ENCODE data around the gene RAI1. TPM values are rescaled to one million over a fixed set of nuclear protein-coding genes. Genes with fewer than 3 reads are reported as not detected.
"Not testable (repeated sequence)": the region's sequence is repeated elsewhere in the genome, so short reads cannot be mapped to it uniquely, and the experiment has no call there.

RAI1 gene
- polyA plus RNA-seq, 2 of the 4 experiments (the other 2 are of a cell fraction): 3.5 to 23.8 TPM

GRCh38 chr17:17645148-17645547, 36.1 kb upstream of the RAI1 start:
- Histone ChIP-seq H3K9me3 (peaks cover 23% of the 10 kb centered on the region), H3K4me1 (peaks cover 16% of the 10 kb centered on the region; the same call in 2 of the 3 replicates)
- CTCF ChIA-PET: interaction anchor here (0.6 to 1.6 kb wide), 6 partner anchors 12 to 292 kb away, joined by 3 to 7 read pairs (median 4); partner anchors contain the start of gene RASD1
- TF ChIP-seq KDM1A (IDR thresholded peaks at IDR 0.05; ENCODE audit: low read depth) (peak; percentile 26; the same call in 1 of the 2 replicates), HDAC2 (IDR thresholded peaks at IDR 0.05) (0 out of 2 replicates have a peak, but pooled peaks have one; percentile 33), CHD4 (IDR thresholded peaks at IDR 0.05; ENCODE audit: borderline replicate concordance) (peak; percentile 35; the same call in 1 of the 2 replicates)
- POLR2A ChIA-PET; H3K4me2 ChIP-seq; H3K27ac ChIP-seq; FAIRE-seq; DNase-seq (ENCODE audit: low read depth in 1 of 2, low spot score in 1 of 2); ATAC-seq; H3K4me3 ChIP-seq: not testable (repeated sequence)
- 40% methylated on average over 4 of the region's 4 CpGs for WGBS (ENCODE audit: missing lambda C conversion rate)

- no peak for TF ChIP-seq ZNF302 (CRISPR knock-in tag; IDR thresholded peaks at IDR 0.05)
- TF ChIP-seq JUN (IDR thresholded peaks at IDR 0.05): no peak
- no peak for TF ChIP-seq BCL3 (IDR thresholded peaks at IDR 0.05)
- TF ChIP-seq HMGXB4 (CRISPR knock-in tag; IDR thresholded peaks at IDR 0.05; ENCODE audit: borderline replicate concordance): no peak
- TF ChIP-seq ZFP36 (IDR thresholded peaks at IDR 0.05; ENCODE audit: borderline replicate concordance, partially characterized antibody): no peak
Measured at GRCh38 chr17:17645961-17646360, 35.3 kb upstream of the RAI1 start.

GRCh38 chr17:17647524-17648178, 33.6 kb upstream of the RAI1 start:
- peak overlapping the region; percentile 23; the same call in 1 of the 3 replicates for H3K4me2 ChIP-seq
- peaks cover 16% of the 10 kb centered on the region; the same call in 2 of the 3 replicates for H3K4me1 ChIP-seq
- ChIA-PET POLR2A (no interaction called here), CTCF (interaction anchor here (0.6 to 2.4 kb wide), 7 partner anchors 10 to 1012 kb away, joined by 3 to 15 read pairs (median 3); no protein-coding TSS in a partner anchor)
- TF ChIP-seq E2F6 (IDR thresholded peaks at IDR 0.05; ENCODE audit: borderline replicate concordance, low read depth) (no peak), HOXB5 (CRISPR knock-in tag; IDR thresholded peaks at IDR 0.05) (no peak), SMC3 (IDR thresholded peaks at IDR 0.05) (no peak), TP53 (CRISPR knock-in tag; IDR thresholded peaks at IDR 0.05) (no peak), EHMT2 (IDR thresholded peaks at IDR 0.05; ENCODE audit: low read depth) (no peak), ESRRA (IDR thresholded peaks at IDR 0.05; ENCODE audit: borderline replicate concordance, low read length) (no peak), PBX3 (IDR thresholded peaks at IDR 0.05) (no peak), RAD21 (conservative IDR thresholded peaks at IDR 0.05 in 1 of 2, IDR thresholded peaks at IDR 0.05 in 1 of 2) (no peak), JUN (IDR thresholded peaks at IDR 0.05) (no peak), FOSB (CRISPR knock-in tag; IDR thresholded peaks at IDR 0.05) (no peak), FOSL2 (IDR thresholded peaks at IDR 0.05) (no peak), FOSL2 (CRISPR knock-in tag; IDR thresholded peaks at IDR 0.05) (no peak), CBX8 (IDR thresholded peaks at IDR 0.05) (no peak), POLR2AphosphoS2 (conservative IDR thresholded peaks at IDR 0.05; ENCODE audit: low read length) (no peak)
- H3K27ac ChIP-seq: peak overlapping the region in 1 of 2 experiments; percentile 15; a peak in 1 of 6 replicates
- ATAC-seq (peak; percentile 44 to 62; a peak in 4 of 6 replicates), DNase-seq (ENCODE audit: low read depth in 1 of 2, low spot score in 1 of 2) (no peak), FAIRE-seq (peak; percentile 56)
- peaks cover 29% of the 10 kb centered on the region for H3K9me3 ChIP-seq
- WGBS (ENCODE audit: missing lambda C conversion rate): 76% methylated on average over 14 of the region's 14 CpGs
- no peak overlapping the region for H3K4me3 ChIP-seq

More at GRCh38 chr17:17645961-17646360, 35.3 kb upstream of the RAI1 start:
- POLR2A ChIA-PET: no interaction called here
- DNase-seq (ENCODE audit: low read depth in 1 of 2, low spot score in 1 of 2): no peak
- Histone ChIP-seq H3K4me3 (no peak overlapping the region), H3K27ac (no peak overlapping the region), H3K4me1 (peaks cover 16% of the 10 kb centered on the region; the same call in 2 of the 3 replicates), H3K4me2 (no peak overlapping the region), H3K9me3 (peaks cover 26% of the 10 kb centered on the region)
- 84% methylated on average over 2 of the region's 2 CpGs for WGBS (ENCODE audit: missing lambda C conversion rate)
- CTCF ChIA-PET: interaction anchor here (0.6 to 1.6 kb wide), 2 partner anchors 12 to 149 kb away, joined by 3 to 7 read pairs; partner anchors contain the start of gene RASD1
- no peak for ATAC-seq
- FAIRE-seq: no peak

Data from A549 (cell line).